ENCODE measurements around the gene ATAD2B. TPM values are rescaled to one million over a fixed set of nuclear protein-coding genes. Genes with fewer than 3 reads are reported as not detected.

Gene ATAD2B
- total and polyA plus RNA-seq, 2 donors = 12.1 to 22.5 TPM

DNA sequence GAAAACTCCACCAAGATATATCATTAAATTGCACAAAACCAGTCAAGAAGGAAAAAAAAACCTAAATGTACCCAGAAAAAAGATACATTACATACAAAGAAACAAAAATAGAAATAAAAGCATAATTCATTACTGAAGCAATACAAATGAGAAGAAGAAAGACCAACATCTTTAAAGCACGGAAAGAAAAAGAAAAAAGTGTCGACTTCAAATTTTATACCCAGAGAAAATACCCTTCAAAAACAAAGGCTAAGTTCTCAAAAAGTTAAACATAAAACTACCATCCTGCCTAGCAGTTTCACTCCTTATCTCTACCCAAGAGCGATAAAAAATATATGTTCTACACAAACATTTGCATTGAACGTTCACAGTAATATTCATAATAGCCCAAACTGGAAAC lies 82.0 kb downstream of the ATAD2B start:
- 98% methylated on average over 4 of the region's 4 CpGs for WGBS
- no peaks in the 10 kb centered on the region for H3K4me1 ChIP-seq (ENCODE audit: control insufficient read depth in 2 of 2, insufficient read depth in 2 of 2, low read length in 2 of 2)
- no peaks in the 10 kb centered on the region for H3K9me3 ChIP-seq (ENCODE audit: control insufficient read depth in 2 of 2, insufficient read depth in 1 of 2, low read length in 1 of 2)
- peaks cover 0 to 4% of the 10 kb centered on the region in 2 donors for H3K36me3 ChIP-seq (ENCODE audit: control insufficient read depth in 2 of 2, insufficient read depth in 2 of 2, low read length in 1 of 2)
- no peak for DNase-seq (ENCODE audit: low read depth in 6 of 9, low spot score in 9 of 9)
- H3K27me3 ChIP-seq (ENCODE audit: control insufficient read depth in 2 of 2, insufficient read depth in 1 of 2, low read length in 1 of 2) = no peaks in the 10 kb centered on the region
- H3K27ac ChIP-seq (ENCODE audit: low read depth in 1 of 2, low read length in 1 of 2) = no peak overlapping the region
- H3K4me3 ChIP-seq (ENCODE audit: low read length in 2 of 2) = no peak overlapping the region

DNA sequence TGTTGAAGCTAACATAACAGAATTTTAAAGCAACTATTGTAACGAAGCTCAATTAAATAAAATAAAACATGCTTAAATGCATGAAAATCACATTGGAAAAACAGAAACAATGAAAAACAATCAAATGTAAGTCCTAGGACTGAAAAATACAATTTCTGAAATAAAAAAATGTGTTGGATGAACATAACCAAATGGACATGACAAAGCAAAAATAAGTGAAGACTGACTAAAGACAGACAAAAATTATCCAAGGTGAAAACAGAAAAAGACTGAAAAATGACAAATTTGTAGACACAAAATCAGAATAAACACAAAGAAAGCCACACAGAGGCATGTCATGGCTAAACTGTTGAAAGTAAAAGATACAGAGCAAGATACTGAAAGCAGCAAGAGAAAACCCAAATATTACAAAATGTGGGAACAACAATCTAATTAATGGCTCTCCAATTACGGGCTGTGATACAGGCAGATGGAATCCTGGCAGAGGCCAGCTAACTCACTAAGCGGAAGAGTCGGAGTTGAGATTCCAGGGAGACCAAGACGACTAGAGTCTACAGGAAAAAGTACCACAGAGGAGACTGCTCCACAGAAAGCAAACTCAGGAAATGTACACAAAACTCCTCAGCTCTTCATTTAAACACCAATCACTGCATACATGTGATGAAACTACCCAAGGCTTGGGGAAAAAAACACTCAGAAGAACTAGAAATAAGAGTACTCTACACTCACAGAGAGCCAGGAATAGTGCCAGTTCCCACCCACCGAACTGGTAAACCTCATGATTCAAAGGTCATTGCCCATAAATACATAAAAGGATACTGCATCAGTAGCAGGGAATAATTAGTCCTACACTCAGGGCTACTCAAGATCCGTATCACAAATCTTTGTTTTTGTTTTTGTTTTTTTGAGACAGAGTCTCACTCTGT lies 83.6 kb downstream of the ATAD2B start:
- Histone ChIP-seq H3K9me3 (ENCODE audit: control insufficient read depth in 2 of 2, insufficient read depth in 1 of 2, low read length in 1 of 2) (no peaks in the 10 kb centered on the region), H3K4me1 (ENCODE audit: control insufficient read depth in 2 of 2, insufficient read depth in 2 of 2, low read length in 2 of 2) (no peaks in the 10 kb centered on the region), H3K36me3 (ENCODE audit: control insufficient read depth in 2 of 2, insufficient read depth in 2 of 2, low read length in 1 of 2) (peaks cover 0 to 4% of the 10 kb centered on the region in 2 donors), H3K27ac (ENCODE audit: low read depth in 1 of 2, low read length in 1 of 2) (peak overlapping the region in 1 of 2 donors; percentile 18), H3K4me3 (ENCODE audit: low read length in 2 of 2) (no peak overlapping the region), H3K27me3 (ENCODE audit: control insufficient read depth in 2 of 2, insufficient read depth in 1 of 2, low read length in 1 of 2) (no peaks in the 10 kb centered on the region)
- DNase-seq (ENCODE audit: low read depth in 6 of 9, low spot score in 9 of 9) = no peak
- 96% methylated on average over 7 of the region's 7 CpGs for WGBS

DNA sequence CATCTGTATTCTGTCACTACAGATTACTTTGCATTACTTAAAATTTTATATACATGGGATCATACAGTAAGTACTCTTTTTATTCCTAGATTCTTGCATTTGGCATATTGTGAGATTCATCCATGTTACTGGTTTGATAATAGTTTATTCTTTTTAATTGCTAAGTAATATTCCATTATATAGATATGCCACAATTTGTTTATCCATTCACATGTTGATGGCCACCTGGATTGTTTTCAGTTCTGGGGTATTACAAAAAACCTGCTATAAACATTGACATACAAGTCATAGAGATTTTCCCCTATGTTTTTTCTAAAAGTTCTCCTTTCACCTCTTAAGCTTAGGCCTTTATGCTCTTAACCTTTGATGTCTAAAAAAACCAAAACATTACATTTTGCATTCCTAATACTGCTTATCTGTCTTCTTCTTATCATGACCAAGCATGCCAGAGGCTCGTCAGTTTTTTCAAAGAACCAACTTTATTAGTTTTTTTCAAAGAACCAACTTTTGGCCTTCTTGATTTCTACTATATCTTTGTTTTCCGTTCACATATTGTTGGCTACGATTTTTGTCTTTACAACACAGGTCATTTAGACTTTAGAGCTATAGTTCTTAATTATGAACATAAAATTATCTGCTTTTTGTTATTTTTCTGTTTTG lies 86.9 kb downstream of the ATAD2B start:
- no peaks in the 10 kb centered on the region for H3K4me1 ChIP-seq (ENCODE audit: control insufficient read depth in 2 of 2, insufficient read depth in 2 of 2, low read length in 2 of 2)
- WGBS = 97% methylated on average over 3 of the region's 3 CpGs
- peaks cover 14 to 22% of the 10 kb centered on the region in 2 donors for H3K36me3 ChIP-seq (ENCODE audit: control insufficient read depth in 2 of 2, insufficient read depth in 2 of 2, low read length in 1 of 2)
- no peak overlapping the region for H3K27ac ChIP-seq (ENCODE audit: low read depth in 1 of 2, low read length in 1 of 2)
- peaks cover 5 to 16% of the 10 kb centered on the region in 2 donors for H3K9me3 ChIP-seq (ENCODE audit: control insufficient read depth in 2 of 2, insufficient read depth in 1 of 2, low read length in 1 of 2)
- no peak for DNase-seq (ENCODE audit: low read depth in 6 of 9, low spot score in 9 of 9)
- H3K4me3 ChIP-seq (ENCODE audit: low read length in 2 of 2) = no peak overlapping the region
- no peaks in the 10 kb centered on the region for H3K27me3 ChIP-seq (ENCODE audit: control insufficient read depth in 2 of 2, insufficient read depth in 1 of 2, low read length in 1 of 2)

DNA sequence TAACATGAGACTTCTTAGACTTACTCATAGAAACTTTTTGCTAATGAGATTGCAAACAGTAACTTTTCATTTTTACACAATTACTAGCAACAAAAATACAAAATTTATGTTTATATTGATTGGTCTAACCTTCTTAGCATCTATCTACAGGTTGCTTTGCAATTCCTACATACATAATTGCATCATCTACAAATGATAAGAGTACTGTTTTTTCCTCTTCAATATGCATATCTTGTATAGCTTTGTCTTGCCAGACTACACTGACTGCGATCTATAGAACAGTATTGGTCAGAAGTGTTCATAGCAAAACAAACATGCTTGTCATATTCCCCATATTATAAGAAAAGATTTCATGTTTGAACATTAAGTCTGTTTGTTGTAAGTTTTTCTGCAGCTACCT lies 87.9 kb downstream of the ATAD2B start:
- peaks cover 14 to 22% of the 10 kb centered on the region in 2 donors for H3K36me3 ChIP-seq (ENCODE audit: control insufficient read depth in 2 of 2, insufficient read depth in 2 of 2, low read length in 1 of 2)
- no peaks in the 10 kb centered on the region for H3K27me3 ChIP-seq (ENCODE audit: control insufficient read depth in 2 of 2, insufficient read depth in 1 of 2, low read length in 1 of 2)
- H3K27ac ChIP-seq (ENCODE audit: low read depth in 1 of 2, low read length in 1 of 2) = no peak overlapping the region
- WGBS = 99% methylated on average over 1 of the region's 1 CpG
- no peak overlapping the region for H3K4me3 ChIP-seq (ENCODE audit: low read length in 2 of 2)
- DNase-seq (ENCODE audit: low read depth in 6 of 9, low spot score in 9 of 9) = no peak
- H3K9me3 ChIP-seq (ENCODE audit: control insufficient read depth in 2 of 2, insufficient read depth in 1 of 2, low read length in 1 of 2) = peaks cover 5 to 16% of the 10 kb centered on the region in 2 donors
- no peaks in the 10 kb centered on the region for H3K4me1 ChIP-seq (ENCODE audit: control insufficient read depth in 2 of 2, insufficient read depth in 2 of 2, low read length in 2 of 2)

DNA sequence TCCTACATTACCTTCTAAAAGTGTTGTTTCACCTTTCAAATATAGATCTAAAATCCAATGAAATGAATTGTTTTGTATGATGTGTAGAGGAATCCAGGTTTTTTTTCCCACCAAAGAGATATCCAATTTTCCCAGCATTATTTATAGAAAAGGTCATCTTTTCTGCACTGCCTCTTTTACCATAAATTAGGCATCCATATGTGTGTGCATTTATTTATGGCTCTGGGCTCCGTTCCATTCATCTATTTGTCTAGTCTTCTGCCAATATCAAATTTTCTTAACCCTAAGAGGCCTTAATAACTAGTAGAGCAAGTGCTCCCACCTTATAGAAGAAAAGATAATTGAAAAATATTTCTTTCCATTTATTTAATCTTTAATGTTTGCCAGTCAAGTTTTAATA lies 88.3 kb downstream of the ATAD2B start:
- no peak for DNase-seq (ENCODE audit: low read depth in 6 of 9, low spot score in 9 of 9)
- Histone ChIP-seq H3K4me1 (ENCODE audit: control insufficient read depth in 2 of 2, insufficient read depth in 2 of 2, low read length in 2 of 2) (no peaks in the 10 kb centered on the region), H3K4me3 (ENCODE audit: low read length in 2 of 2) (no peak overlapping the region), H3K9me3 (ENCODE audit: control insufficient read depth in 2 of 2, insufficient read depth in 1 of 2, low read length in 1 of 2) (peaks cover 5 to 16% of the 10 kb centered on the region in 2 donors), H3K27ac (ENCODE audit: low read depth in 1 of 2, low read length in 1 of 2) (no peak overlapping the region), H3K27me3 (ENCODE audit: control insufficient read depth in 2 of 2, insufficient read depth in 1 of 2, low read length in 1 of 2) (no peaks in the 10 kb centered on the region), H3K36me3 (ENCODE audit: control insufficient read depth in 2 of 2, insufficient read depth in 2 of 2, low read length in 1 of 2) (peaks cover 14 to 22% of the 10 kb centered on the region in 2 donors)
- WGBS = 96% methylated on average over 1 of the region's 1 CpG

DNA sequence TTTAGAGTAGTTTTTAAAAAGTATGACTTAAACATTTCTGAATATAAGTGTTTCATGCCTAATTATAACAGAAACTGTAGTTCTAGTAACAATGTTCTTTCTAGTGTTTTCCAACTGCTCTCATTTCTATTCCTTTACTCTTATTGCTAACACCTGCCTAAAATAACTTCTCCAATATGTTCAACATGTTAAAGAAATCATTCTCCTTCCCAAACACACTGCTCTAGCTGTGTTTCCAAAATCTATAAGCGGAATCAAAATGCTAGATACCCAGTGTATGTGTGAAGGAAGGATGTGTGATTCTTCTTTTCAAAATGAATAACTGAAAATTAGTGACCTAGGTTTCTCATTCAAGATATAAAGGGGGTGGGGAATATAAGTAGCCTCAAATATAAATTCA lies 89.1 kb downstream of the ATAD2B start:
- WGBS = 96% methylated on average over 1 of the region's 1 CpG

DNA sequence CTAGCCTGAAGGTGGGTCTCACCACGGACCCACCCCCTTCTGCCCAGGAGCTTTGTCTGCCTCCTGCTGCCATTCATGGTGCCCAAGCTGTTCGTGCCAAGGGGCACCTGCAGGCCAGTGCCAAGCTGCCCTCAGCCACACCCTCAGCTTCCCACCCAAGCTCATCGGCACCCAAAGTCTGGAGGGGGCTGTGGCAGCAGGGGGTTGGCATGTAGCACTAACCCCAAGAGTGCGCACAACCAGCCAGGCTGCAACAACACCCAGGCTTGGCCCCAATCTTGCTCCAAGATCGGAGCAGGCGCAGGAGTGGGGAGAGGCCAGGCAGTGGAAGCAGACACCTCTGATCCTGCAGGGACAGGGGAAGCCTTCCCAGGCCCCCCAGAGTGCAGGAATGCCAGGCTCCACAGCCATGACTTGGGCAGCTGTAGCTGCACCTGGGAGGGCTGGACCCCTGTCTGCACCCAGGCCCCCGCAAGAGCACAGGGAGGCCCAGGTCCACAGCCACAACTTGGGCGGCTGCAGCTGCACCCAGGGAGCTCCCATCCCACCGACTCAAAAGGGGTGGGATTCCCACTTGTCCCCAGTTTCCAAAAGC lies 89.9 kb downstream of the ATAD2B start:
- DNase-seq (ENCODE audit: low read depth in 6 of 9, low spot score in 9 of 9) = no peak
- Histone ChIP-seq H3K27ac (ENCODE audit: low read depth in 1 of 2, low read length in 1 of 2) (no peak overlapping the region), H3K36me3 (ENCODE audit: control insufficient read depth in 2 of 2, insufficient read depth in 2 of 2, low read length in 1 of 2) (peaks cover 14 to 21% of the 10 kb centered on the region in 2 donors), H3K4me1 (ENCODE audit: control insufficient read depth in 2 of 2, insufficient read depth in 2 of 2, low read length in 2 of 2) (no peaks in the 10 kb centered on the region), H3K9me3 (ENCODE audit: control insufficient read depth in 2 of 2, insufficient read depth in 1 of 2, low read length in 1 of 2) (peaks cover 5 to 16% of the 10 kb centered on the region in 2 donors), H3K27me3 (ENCODE audit: control insufficient read depth in 2 of 2, insufficient read depth in 1 of 2, low read length in 1 of 2) (no peaks in the 10 kb centered on the region), H3K4me3 (ENCODE audit: low read length in 2 of 2) (no peak overlapping the region)
- WGBS = 92% methylated on average over 9 of the region's 9 CpGs

More for the DNA sequence above, 89.1 kb downstream of the ATAD2B start:
- H3K27me3 ChIP-seq (ENCODE audit: control insufficient read depth in 2 of 2, insufficient read depth in 1 of 2, low read length in 1 of 2) = no peaks in the 10 kb centered on the region
- DNase-seq (ENCODE audit: low read depth in 6 of 9, low spot score in 9 of 9) = no peak
- H3K9me3 ChIP-seq (ENCODE audit: control insufficient read depth in 2 of 2, insufficient read depth in 1 of 2, low read length in 1 of 2) = peaks cover 5 to 16% of the 10 kb centered on the region in 2 donors
- H3K36me3 ChIP-seq (ENCODE audit: control insufficient read depth in 2 of 2, insufficient read depth in 2 of 2, low read length in 1 of 2) = peaks cover 14 to 23% of the 10 kb centered on the region in 2 donors
- H3K4me3 ChIP-seq (ENCODE audit: low read length in 2 of 2) = no peak overlapping the region
- no peaks in the 10 kb centered on the region for H3K4me1 ChIP-seq (ENCODE audit: control insufficient read depth in 2 of 2, insufficient read depth in 2 of 2, low read length in 2 of 2)
- no peak overlapping the region for H3K27ac ChIP-seq (ENCODE audit: low read depth in 1 of 2, low read length in 1 of 2)

DNA sequence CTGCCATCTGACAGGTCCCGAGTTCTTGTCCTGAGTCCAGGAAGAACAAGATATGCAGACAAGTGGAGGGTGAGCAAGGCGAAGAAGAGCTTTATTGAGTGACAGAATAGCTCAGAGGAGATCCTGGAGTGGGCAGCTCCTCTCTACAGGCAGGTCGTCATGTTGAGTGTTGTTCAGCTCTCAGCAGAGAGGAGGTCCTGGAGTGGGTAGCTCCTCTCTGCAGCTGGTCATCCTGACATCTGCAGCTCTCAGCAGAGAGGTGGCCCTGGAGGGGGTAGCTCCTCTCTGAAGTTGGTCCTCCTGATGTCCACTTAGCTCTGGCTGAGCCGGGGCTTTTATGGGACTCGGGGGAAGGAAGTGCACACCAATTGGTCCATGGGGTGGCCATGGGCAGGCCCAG lies 90.4 kb downstream of the ATAD2B start:
- WGBS = 98% methylated on average over 5 of the region's 5 CpGs
- H3K4me1 ChIP-seq (ENCODE audit: control insufficient read depth in 2 of 2, insufficient read depth in 2 of 2, low read length in 2 of 2) = no peaks in the 10 kb centered on the region
- peaks cover 5 to 16% of the 10 kb centered on the region in 2 donors for H3K9me3 ChIP-seq (ENCODE audit: control insufficient read depth in 2 of 2, insufficient read depth in 1 of 2, low read length in 1 of 2)
- H3K4me3 ChIP-seq (ENCODE audit: low read length in 2 of 2) = no peak overlapping the region
- H3K36me3 ChIP-seq (ENCODE audit: control insufficient read depth in 2 of 2, insufficient read depth in 2 of 2, low read length in 1 of 2) = peaks cover 14 to 21% of the 10 kb centered on the region in 2 donors
- no peak for DNase-seq (ENCODE audit: low read depth in 6 of 9, low spot score in 9 of 9)
- no peak overlapping the region for H3K27ac ChIP-seq (ENCODE audit: low read depth in 1 of 2, low read length in 1 of 2)
- no peaks in the 10 kb centered on the region for H3K27me3 ChIP-seq (ENCODE audit: control insufficient read depth in 2 of 2, insufficient read depth in 1 of 2, low read length in 1 of 2)

DNA sequence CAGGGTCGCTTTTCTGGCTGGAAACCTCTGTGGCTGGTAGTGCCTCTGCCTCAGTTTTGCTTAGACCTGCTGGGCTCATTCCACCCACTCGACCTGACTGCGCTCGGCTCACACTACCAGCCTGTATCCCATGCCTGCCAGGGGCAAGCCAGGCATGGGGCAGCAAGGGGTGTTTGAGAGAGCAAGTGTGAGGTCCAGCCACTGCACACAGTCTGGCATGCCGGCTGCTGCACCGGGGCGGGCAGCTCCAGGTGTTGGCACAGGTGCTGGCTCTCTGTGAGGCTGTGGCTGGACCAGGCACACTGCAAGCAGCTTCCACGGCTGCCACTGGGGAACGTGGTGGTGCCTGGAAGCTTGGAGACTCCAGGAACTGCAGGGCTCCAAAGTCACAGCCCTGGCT lies 90.9 kb downstream of the ATAD2B start:
- Histone ChIP-seq H3K4me1 (ENCODE audit: control insufficient read depth in 2 of 2, insufficient read depth in 2 of 2, low read length in 2 of 2) (no peaks in the 10 kb centered on the region), H3K4me3 (ENCODE audit: low read length in 2 of 2) (no peak overlapping the region), H3K36me3 (ENCODE audit: control insufficient read depth in 2 of 2, insufficient read depth in 2 of 2, low read length in 1 of 2) (peaks cover 14 to 21% of the 10 kb centered on the region in 2 donors), H3K9me3 (ENCODE audit: control insufficient read depth in 2 of 2, insufficient read depth in 1 of 2, low read length in 1 of 2) (peaks cover 5 to 16% of the 10 kb centered on the region in 2 donors), H3K27me3 (ENCODE audit: control insufficient read depth in 2 of 2, insufficient read depth in 1 of 2, low read length in 1 of 2) (no peaks in the 10 kb centered on the region), H3K27ac (ENCODE audit: low read depth in 1 of 2, low read length in 1 of 2) (no peak overlapping the region)
- no peak for DNase-seq (ENCODE audit: low read depth in 6 of 9, low spot score in 9 of 9)
- WGBS = 98% methylated on average over 9 of the region's 9 CpGs

Data from thymus (tissue), 11 donors.